Measurements from ENCODE around the gene CPE.

- TF ChIP-seq GATA2 (IDR thresholded peaks at IDR 0.05; ENCODE audit: low read depth, low read length), result no peak
- TF ChIP-seq GATA3 (IDR thresholded peaks at IDR 0.05; ENCODE audit: low read depth, low read length), result no peak
Measured at GRCh38 chr4:165474784-165475705, 96.2 kb downstream of the CPE start.
